Esophagus squamous epithelium (tissue), 5 donors: ENCODE data around the gene POLR1B. TPM values are rescaled to one million over a fixed set of nuclear protein-coding genes. Genes with fewer than 3 reads are reported as not detected.

Experiments used
- DNase-seq: peaks from one replicate; lab custom pipeline; 2025; lab: John Stamatoyannopoulos, UW
- H3K27ac ChIP-seq, 4 donors: fragments of 200-600 bp; sonication (generic); one replicate each; pipeline ENCODE4 v1.5.1; 2016 to 2019; ENCODE audit warnings: mild to moderate bottlenecking in 1 of 4
- H3K27me3 ChIP-seq, 4 donors: fragments of 200-600 bp; sonication (generic); 1 replicate in 3 of 4; 2 replicates in 1 of 4; pipeline versions ENCODE4 v1.5.1 to v1.6.0; 2017 to 2021; ENCODE audit warnings: antibody characterized with exemption in 1 of 4
- H3K36me3 ChIP-seq, 3 donors: fragments of 200-600 bp; sonication (generic); one replicate each; pipeline ENCODE4 v1.5.1; 2016 to 2019
- H3K4me1 ChIP-seq, 3 donors: fragments of 200-600 bp; sonication (generic); one replicate each; pipeline ENCODE4 v1.5.1; 2017 to 2019
- H3K4me3 ChIP-seq, 4 donors: fragments of 200-600 bp; sonication (generic); 1 replicate in 3 of 4; 2 replicates in 1 of 4; pipeline ENCODE4 v1.5.1; 2016 to 2019; ENCODE audit warnings: mild to moderate bottlenecking in 2 of 4, moderate library complexity in 1 of 4
- H3K9me3 ChIP-seq, 3 donors: fragments of 200-600 bp; sonication (generic); one replicate each; pipeline ENCODE4 v1.5.1; 2016 to 2019
- POLR2A ChIP-seq, 4 donors: fragments of 450-650 bp; IDR thresholded peaks; one replicate each; pipeline ENCODE4 v1.6.1; 2017; ENCODE audit warnings: antibody characterized with exemption in 4 of 4, mild to moderate bottlenecking in 4 of 4, moderate library complexity in 3 of 4
- WGBS, 2 donors: methylation state at CpG; one replicate each; pipeline ENCODE4 v1.1.5; 2018; 5-methylcytosine and 5-hydroxymethylcytosine counted together
- intact Hi-C: fragments of 100-400 bp; cut with DNase I; formaldehyde crosslinking; loops from one replicate; pipeline ENCODE4 v1.15.0; 2022
- small RNA-seq, 4 donors: library from RNA; depleted of rRNA; stranded (forward); fragments of <200 nt; gene quantifications; one replicate each; pipeline ENCODE3, GENCODE V24; 2016
- total RNA-seq, 4 donors: library from RNA; depleted of rRNA; stranded (reverse); fragments of >200 nt; gene quantifications; one replicate each; pipeline ENCODE4 v1.1.0, GENCODE V29; 2016
- TF ChIP-seq, protein P1 (sequence below), 6 experiments: fragments of 450-650 bp in 4 of 6; fragments of 200-600 bp in 2 of 6; sonication (generic) in 2 of 6; IDR thresholded peaks; one replicate each; pipeline ENCODE4 v1.5.1; 2016 to 2019; ENCODE audit warnings: antibody characterized with exemption in 6 of 6, mild to moderate bottlenecking in 4 of 6, moderate library complexity in 4 of 6
- donor health status: DM: yes; HTN: yes; CAD: no.

POLR1B gene
- total RNA-seq, 4 donors from 2014 or later: 16.7 to 31.3 (median 21.1) TPM

DNA sequence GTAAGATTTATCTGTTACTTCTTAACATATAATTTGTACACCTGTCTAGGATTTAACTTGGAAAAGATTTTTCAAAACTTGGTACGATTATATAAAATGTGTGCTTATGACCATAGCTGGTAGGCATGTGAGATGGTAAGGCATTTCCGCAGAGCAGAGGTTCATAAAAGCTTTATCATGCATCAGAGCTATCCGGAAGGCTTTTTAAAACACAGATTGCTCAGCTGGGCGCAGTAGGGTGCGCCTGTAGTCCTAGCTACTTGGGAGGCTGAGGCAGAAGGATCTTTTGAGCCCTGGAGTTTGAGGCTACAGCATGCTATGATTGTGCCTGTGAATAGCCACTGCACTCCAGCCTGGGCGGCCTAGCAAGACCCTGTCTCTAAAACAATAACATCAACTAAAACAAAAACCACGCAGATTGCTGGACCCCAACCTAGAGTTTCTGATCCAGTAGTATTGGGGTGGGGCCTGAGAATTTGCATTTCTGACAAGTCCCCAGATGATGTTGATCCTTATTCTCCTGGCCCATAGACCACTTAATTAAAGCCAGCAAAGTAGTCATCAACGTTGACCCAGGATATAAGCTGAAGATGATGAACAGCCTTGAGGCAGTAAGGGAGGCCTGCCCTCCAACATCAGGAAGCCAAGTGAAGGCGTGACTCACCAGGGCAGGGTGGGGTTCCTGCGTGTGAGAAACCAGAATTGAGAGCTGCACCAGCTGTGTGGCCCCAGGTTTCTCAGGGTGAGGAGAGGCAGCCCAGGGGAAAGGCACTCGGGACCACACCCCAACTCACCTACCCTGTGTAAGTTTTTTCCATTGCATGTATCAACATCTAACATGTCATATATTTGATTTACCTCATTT, 81.9 kb downstream of the POLR1B start:
- WGBS, 2 donors: 56 to 59% methylated on average over 10 to 11 of the region's 11 CpGs
- H3K36me3 ChIP-seq: no peaks in the 10 kb centered on the region
- no peak overlapping the region for H3K4me3 ChIP-seq
- H3K9me3 ChIP-seq: no peaks in the 10 kb centered on the region
- peak overlapping the region; percentile 62 to 80 (median 67) for H3K27ac ChIP-seq
- intact Hi-C loops: no loop called here
- no peak for DNase-seq
- peaks cover 20 to 55% (median 41%) of the 10 kb centered on the region in 3 donors for H3K4me1 ChIP-seq
- H3K27me3 ChIP-seq: no peaks in the 10 kb centered on the region
- TF ChIP-seq POLR2A (IDR thresholded peaks at IDR 0.05): peak in 1 of 4 donors; percentile 10
- TF ChIP-seq, protein P1, sequence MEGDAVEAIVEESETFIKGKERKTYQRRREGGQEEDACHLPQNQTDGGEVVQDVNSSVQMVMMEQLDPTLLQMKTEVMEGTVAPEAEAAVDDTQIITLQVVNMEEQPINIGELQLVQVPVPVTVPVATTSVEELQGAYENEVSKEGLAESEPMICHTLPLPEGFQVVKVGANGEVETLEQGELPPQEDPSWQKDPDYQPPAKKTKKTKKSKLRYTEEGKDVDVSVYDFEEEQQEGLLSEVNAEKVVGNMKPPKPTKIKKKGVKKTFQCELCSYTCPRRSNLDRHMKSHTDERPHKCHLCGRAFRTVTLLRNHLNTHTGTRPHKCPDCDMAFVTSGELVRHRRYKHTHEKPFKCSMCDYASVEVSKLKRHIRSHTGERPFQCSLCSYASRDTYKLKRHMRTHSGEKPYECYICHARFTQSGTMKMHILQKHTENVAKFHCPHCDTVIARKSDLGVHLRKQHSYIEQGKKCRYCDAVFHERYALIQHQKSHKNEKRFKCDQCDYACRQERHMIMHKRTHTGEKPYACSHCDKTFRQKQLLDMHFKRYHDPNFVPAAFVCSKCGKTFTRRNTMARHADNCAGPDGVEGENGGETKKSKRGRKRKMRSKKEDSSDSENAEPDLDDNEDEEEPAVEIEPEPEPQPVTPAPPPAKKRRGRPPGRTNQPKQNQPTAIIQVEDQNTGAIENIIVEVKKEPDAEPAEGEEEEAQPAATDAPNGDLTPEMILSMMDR (IDR thresholded peaks at IDR 0.05): no peak

DNA sequence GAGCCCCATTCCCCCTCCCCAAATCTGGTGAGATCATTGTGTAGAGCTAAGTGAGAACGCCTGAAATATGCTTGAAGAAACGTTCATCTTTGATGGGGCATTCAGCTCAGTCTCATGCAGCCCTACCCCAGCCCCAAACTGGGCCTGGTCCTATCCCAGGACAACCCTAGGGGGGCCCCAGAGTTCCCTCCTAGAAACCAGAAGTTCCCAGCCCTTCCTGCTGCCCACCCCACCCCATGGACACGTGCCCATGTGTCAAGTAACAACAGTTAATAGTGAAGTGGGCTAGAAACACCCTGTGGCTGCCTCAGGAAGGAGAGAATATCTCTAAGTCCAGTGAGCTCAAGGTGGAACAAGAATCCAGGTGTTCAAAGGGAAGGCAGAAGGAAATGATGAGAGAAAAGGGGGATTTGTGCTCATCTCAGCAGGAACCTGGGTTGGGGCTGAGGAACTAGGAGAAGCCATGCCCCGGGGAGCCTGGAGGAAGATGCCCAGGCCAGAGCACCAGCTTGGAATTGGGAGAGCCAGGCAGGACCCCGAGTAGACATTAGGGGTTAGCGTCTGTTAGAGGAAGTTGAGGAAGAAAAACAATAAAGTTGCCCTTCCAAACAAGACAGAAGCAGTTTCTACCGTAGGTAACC, 83.3 kb downstream of the POLR1B start:
- WGBS, 2 donors: 64 to 74% methylated on average over 6 of the region's 7 CpGs
- no peaks in the 10 kb centered on the region for H3K36me3 ChIP-seq
- no peaks in the 10 kb centered on the region for H3K9me3 ChIP-seq
- H3K27ac ChIP-seq: peak overlapping the region in 3 of 4 donors; percentile 71 to 91 (median 80)
- intact Hi-C loops: no loop called here
- DNase-seq: no peak
- peaks cover 20 to 63% (median 46%) of the 10 kb centered on the region in 3 donors for H3K4me1 ChIP-seq
- H3K4me3 ChIP-seq: no peak overlapping the region
- no peaks in the 10 kb centered on the region for H3K27me3 ChIP-seq
- TF ChIP-seq, protein P1 (IDR thresholded peaks at IDR 0.05): no peak
- TF ChIP-seq POLR2A (IDR thresholded peaks at IDR 0.05): no peak

DNA sequence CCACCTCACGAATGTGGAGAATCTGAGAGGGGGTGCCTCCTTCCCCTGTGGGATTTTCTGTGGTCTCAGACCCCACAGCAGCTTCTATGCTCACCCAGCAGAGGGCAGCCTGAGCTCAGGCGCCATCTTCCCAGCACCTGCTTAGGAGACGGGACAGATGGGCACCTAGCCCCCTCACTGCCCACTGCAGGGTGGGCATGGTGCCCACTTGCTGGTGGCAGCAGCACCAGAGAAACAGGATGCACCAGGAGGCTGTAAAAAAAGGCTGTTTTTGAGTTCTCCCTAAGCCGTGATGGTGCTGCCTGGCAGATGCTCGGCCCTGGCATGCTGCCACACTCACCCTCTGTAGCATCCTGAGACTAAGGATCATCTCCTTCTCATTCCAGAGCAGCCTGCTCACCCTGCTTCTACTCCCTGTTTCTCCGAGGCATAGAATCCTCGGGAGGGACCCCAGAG, 84.4 kb downstream of the POLR1B start:
- peaks cover 23 to 73% (median 49%) of the 10 kb centered on the region in 3 donors for H3K4me1 ChIP-seq
- no peaks in the 10 kb centered on the region for H3K36me3 ChIP-seq
- H3K27ac ChIP-seq: peak overlapping the region; percentile 71 to 91 (median 76)
- DNase-seq: no peak
- no peaks in the 10 kb centered on the region for H3K27me3 ChIP-seq
- 7 to 9% methylated on average over 1 to 3 of the region's 7 CpGs for WGBS, 2 donors
- TF ChIP-seq POLR2A (IDR thresholded peaks at IDR 0.05): no peak
- TF ChIP-seq, protein P1 (IDR thresholded peaks at IDR 0.05): peak; percentile 57 to 87 (median 77)
- intact Hi-C loops: no loop called here
- no peaks in the 10 kb centered on the region for H3K9me3 ChIP-seq
- H3K4me3 ChIP-seq: peak overlapping the region in 2 of 4 donors; percentile 9 to 32

Small RNA genes within 50 kb of the gene (small RNA-seq; reads per million reads assigned to genes)
- gene RF00019: 0 reads per million in 4 donors

Other genes with a start within 250 kb of the POLR1B start
- gene RGPD8, start 108.8 kb upstream of the POLR1B start, total RNA-seq: 10 to 100 TPM in 1 of 4 donors, 1 to 10 TPM in 3; 3.5 to 17.7 (median 6.6) TPM
- gene TTL, start 60.3 kb upstream of the POLR1B start, total RNA-seq: 10 to 100 TPM; 11.6 to 24.2 (median 21.4) TPM
- gene CHCHD5, start 42.1 kb downstream of the POLR1B start, total RNA-seq: 10 to 100 TPM; 16.6 to 31.2 (median 18.4) TPM
- 10 to 100 TPM in 3 of 4 donors, 1 to 10 TPM in 1; 9.4 to 26.9 (median 21.5) TPM for gene SLC20A1, start 103.5 kb downstream of the POLR1B start, total RNA-seq
- gene NT5DC4, start 178.6 kb downstream of the POLR1B start, total RNA-seq: not detected
- 10 to 100 TPM in 1 of 4 donors, 1 to 10 TPM in 3; 4.3 to 14.4 (median 6.7) TPM for gene CKAP2L, start 222.1 kb downstream of the POLR1B start, total RNA-seq
- 10 to 100 TPM in 1 of 4 donors, 1 to 10 TPM in 2, under 1 TPM in 1; 0.53 to 37.4 (median 4.3) TPM for gene IL1A, start 242.0 kb downstream of the POLR1B start, total RNA-seq